Measurements from ENCODE around the gene SPATA1.
"Not testable (repeated sequence)": the region's sequence is repeated elsewhere in the genome, so short reads cannot be mapped to it uniquely, and the experiment has no call there.

SPATA1 gene

GRCh38 chr1:84509029-84509428, 2.8 kb downstream of the SPATA1 start:
- FAIRE-seq = no peak

DNA sequence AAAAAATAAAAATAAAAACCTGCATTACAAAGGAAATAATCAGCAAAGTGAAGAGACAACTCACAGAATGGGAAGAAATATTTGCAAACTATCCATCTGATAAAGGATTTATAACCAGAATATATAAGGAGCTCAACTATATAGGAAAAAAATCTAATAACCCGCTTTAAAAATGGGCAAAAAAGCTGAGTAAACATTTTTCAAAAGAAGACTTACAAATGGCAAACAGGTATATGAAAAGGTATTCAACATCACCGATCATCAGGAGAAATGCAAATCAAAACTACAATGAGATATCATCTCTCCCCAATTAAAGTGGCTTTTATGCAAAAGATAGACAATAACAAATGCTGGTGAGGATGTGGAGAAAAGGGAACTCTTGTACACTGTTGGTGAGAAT, 4.0 kb downstream of the SPATA1 start:
- FAIRE-seq = no peak

DNA sequence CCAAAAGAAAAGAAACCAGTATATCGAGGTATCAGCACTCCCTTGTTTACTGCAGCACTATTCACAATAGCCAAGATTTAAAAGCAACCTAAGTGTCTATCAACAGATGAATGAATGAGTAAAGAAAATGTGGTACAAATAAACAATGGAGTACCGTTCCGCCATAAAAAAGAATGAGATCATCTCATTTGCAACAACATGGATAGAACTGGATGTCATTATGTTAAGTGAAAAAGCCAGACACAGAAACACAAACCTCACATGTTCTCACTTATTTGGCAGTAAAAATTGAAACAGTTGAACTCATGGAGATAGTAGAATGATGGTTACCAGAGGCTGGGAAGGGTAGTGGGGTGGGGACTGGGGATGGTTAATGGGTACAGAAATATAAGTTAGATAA, 4.5 kb downstream of the SPATA1 start:
- FAIRE-seq = no peak

DNA sequence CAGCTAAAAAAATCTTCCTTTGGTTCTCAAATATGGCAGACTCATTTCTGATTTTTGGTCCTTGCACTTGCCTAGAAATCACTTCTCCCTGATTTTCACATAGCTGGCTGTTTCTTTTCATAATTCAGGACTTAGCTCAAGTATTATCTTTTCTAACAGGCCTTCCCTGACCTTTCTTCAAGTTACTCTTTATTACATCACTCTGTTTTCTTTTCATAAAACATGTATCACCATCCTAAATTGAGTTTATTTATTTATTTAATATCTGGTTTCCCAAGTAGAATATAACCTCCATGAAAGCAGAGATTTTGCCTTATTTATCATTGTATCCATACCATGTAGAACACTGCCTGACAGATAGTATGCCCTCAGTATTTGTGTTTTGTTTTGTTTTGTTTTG, 18.4 kb downstream of the SPATA1 start:
- FAIRE-seq = no peak

- FAIRE-seq = no peak
Observed at GRCh38 chr1:84525779-84526178, 19.6 kb downstream of the SPATA1 start.

DNA sequence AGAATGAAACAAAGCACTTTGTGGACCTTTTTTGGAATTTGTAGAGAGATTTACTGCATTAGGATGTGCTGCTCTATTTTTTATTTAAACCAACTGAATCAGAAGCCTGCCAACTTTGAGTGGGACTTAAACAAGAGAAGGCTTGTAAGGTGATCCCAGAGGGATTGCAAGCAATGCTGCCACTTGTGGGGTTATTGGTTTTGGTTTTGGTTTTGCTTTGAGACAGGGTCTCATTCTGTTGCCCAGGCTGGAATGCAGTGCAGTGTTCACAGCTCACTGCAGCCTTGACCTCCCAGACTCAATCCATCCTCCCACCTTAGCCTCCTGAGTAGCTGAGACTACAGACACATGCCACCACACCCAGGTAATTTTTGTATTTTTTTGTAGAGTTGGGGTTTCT, 32.4 kb downstream of the SPATA1 start:
- FAIRE-seq = no peak

- FAIRE-seq = no peak
Observed at GRCh38 chr1:84539972-84540371, 33.8 kb downstream of the SPATA1 start.

DNA sequence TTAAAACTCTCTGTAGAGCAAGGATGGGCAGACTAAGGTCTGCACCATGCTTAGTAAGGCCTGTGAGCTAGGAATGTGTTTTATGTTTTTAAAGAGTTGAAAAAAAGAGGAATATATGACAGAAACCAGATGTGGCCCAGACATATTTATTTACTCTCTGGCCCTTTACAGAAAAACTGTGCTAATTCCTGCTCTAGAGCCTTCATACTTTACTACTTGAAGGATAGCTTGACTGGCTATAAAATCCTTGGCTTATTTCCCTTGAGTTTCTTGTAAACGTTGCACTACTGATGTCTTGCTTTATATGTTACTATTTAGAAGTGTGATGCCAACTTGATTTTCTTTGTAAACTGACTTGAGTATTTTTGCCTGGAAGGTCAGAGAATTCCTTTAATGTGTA, 34.6 kb downstream of the SPATA1 start:
- no peak for FAIRE-seq

- no peak for FAIRE-seq
Observed at GRCh38 chr1:84541679-84542078, 35.5 kb downstream of the SPATA1 start.

DNA sequence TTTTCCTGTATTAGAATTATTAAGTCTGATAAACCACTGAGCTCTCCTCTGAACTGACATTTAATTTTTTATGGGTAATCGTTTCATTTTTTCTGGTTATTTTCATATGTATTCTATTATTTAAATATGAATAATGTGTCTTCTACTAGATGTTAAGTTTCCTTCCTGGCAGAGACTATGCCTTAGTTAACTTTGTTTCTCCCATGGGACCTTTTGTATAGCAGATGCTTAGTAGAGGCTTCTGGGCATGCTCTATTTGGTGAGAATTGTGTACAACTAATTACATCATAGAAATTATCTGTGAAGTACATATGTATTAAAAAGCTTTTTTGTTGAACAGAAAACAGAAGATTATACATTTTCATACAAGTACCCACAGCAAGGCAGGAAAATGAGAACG, 44.6 kb downstream of the SPATA1 start:
- FAIRE-seq = no peak

GRCh38 chr1:84569216-84569615, 63.0 kb downstream of the SPATA1 start:
- no peak for FAIRE-seq

- FAIRE-seq = no peak
Observed at GRCh38 chr1:84570436-84571149, 64.4 kb downstream of the SPATA1 start.

DNA sequence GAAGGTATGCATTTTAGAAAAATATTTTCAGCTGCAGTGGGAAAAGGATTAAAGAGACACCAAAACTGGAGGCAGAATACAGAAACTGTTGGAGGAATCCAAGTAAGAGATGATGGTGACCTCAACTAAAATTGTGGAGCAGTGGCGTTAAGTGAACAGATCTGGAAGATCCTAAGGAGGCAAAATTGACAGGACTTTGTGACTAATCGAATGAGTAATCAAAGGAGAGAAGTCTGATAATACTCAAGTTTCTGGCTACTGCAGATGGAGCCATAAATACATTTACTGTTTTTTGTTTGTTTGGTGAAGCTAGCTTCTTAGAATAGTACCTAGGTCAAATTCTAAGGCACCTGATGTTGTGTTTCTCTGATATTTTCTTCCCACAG, 65.0 kb downstream of the SPATA1 start:
- no peak for FAIRE-seq

DNA sequence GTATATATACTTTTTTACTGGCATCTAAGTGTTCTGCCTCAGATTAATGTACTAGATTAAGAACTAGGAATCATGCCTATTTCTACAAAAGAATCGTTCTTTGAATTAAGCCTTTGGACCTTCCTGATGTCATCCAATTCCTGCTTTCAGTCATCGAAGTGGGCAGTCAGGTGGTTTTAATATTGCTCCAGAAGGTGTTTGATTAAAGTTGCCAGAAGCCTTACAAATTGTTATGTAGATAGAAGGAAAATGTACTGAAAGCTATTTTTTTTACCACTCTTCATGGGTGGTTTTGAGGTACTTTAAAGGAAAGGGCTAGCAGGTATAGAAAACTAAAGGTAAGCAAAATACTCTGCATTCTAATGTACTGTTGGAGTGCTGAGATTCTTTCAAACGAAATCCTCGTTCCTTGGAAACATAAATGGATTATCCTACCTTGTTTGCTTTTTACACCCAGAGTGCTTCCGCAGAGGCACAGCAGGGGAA, 67.3 kb downstream of the SPATA1 start:
- no peak for FAIRE-seq

DNA sequence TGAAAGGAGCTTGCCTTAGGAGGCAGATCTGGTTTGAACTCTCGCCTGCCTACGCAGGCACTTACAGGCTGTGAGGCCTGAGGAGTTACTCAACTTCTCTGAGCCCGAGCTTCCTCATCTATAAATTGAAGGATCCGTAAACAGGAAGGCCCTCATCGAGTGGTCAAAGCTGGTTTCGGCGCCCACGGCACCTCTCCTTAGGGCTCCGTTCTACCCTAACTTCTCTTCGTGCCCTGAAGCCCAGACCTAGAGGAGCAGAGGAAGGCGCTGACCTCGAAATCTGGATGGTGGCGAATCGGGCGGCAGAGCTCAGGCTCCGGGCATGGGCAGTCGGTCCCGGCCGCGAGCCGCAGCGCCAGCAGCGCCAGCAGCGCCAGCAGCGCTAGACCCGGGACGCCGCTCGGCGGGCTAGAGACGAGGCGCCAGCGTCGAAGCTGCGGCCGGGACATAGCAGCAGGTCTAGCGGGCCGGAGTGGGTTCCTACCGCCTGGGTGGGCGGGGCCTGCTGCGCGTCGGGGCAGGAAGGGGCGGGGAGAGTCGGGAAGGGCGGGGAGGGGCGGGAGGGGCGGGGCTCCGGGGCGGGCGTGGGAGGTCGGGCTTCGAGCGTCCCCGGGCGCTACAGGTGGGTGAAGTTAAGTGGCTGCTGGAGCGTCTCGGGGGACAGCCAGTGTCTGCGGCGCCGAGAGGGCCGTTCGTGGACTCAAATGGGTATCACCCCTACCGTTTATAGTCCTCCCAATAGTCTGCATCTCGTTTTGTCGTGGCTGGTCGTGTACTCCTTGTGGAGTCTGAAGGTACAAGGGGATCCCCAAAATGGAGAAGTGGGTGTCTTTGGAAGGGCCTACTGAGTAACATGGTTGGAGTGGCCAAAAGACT, 68.0 kb downstream of the SPATA1 start, which contains the start of gene CTBS:
Gene CTBS, minus strand, starts transcription at position 474 of the 876 bp plus-strand sequence. Its CDS starts 25 bp downstream, at position 449.
- FAIRE-seq = no peak

- no peak for FAIRE-seq
Observed at GRCh38 chr1:84574936-84575335, 68.8 kb downstream of the SPATA1 start.

DNA sequence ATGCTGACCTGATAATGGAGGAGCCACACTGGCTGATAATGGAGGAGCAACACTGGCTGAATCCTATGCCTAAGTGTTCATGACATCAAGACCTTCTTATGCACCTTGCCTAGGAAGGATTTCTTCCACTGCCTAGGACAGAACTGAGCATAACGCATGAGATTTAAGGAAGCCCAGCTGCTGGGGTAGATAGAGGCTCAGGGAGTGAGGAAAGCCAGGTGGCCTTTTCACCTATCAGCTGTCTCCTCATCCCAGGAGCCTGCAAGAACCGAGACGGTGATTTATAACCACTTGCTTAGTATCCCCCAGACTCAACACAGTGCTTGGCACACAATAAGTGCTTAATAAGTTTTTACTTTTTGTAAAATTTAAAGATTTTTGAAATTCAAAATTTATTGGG, 75.5 kb downstream of the SPATA1 start:
- FAIRE-seq = no peak

- no peak for FAIRE-seq
Observed at GRCh38 chr1:84582802-84583587, 76.8 kb downstream of the SPATA1 start.

DNA sequence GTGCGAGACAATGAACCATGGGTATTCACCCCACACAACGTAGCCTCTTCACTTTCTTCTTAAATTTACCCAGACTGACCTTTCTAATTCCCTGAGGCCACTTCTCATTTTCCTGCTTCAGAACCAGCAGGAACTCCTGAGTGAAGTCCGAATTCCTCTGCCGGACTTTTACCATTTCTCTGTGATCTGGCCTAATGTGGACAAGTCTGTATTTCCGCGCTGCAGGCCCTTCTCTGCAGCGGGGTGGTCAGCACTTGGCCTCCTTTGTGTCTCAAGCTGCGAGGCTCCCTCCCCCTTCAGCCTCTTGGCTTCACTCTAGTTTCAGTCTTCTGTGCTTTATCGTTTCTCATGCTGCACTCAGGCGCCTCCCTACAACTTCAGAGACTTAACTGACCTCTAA, 77.5 kb downstream of the SPATA1 start:
- no peak for FAIRE-seq

GRCh38 chr1:84584126-84584525, 77.9 kb downstream of the SPATA1 start:
- no peak for FAIRE-seq

DNA sequence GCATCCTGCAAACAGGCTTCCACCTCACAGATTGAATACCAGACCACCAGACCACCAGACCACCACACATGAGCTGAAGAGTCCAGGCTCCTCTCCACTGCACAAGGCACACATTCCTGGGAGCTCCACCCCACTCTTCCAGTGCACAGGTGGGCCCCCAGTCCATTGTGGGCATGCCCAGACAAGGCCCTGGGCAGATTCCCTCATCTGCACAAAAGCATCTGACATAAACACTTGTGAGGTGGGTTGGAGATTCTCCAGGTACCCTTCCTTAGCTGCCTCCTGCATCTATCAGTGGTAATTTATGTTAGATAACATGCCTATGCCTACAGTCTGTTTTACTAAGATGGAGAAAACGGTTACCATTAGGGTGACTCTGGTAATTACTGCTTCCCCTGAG, 79.6 kb downstream of the SPATA1 start:
- no peak for FAIRE-seq

GRCh38 chr1:84587099-84587498, 80.9 kb downstream of the SPATA1 start:
- FAIRE-seq = no peak

DNA sequence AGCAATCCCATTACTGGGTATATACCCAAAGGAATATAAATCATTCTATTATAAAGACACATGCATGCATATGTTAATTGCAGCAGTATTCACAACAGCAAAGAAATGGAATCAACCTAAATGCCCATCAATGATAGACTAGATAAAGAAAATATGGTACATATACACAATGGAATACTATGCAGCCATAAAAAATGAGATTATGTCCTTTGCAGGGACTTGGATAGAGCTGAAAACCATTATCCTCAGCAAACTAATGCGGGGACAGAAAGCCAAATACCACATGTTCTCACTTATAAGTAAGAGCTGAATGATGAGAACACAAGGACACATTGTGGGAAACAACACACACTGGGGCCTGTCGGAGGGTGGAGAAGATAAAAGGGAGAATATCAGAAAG, 88.8 kb downstream of the SPATA1 start:
- FAIRE-seq = not testable (repeated sequence)
